IMR-90 (cell line): ENCODE data around the gene DTNA. TPM values are rescaled to one million over a fixed set of nuclear protein-coding genes. Genes with fewer than 3 reads are reported as not detected.

Experiments
- ATAC-seq: fragments of 200-7000 bp; cut with Tn5 transposase; 2 replicates; pipeline ENCODE4 v1.9.1; 2020; ENCODE audit warnings: low read depth, mild to moderate bottlenecking, moderate library complexity
- BruUV-seq: library from RNA; stranded (reverse); fragments of 400-500 nt; replicated peaks from 2 replicates; lab custom pipeline; 2021; lab: Mats Ljungman, UMichigan
- CTCF ChIA-PET: fragments of 300-600 bp; formaldehyde crosslinking; extraction: SDS; loops from one replicate; lab custom pipeline; 2021; ENCODE audit warnings: antibody characterized with exemption; lab: Yijun Ruan, JAX
- POLR2A ChIA-PET: fragments of 300-600 bp; sonication (Branson Sonifier 250); formaldehyde crosslinking; loops from one replicate; lab custom pipeline; 2022; ENCODE audit warnings: antibody characterized with exemption; ENCODE audit not compliant: unreplicated experiment; lab: Charles Lee
- DNase-seq: peaks from one replicate; pipeline ENCODE4 v3.0.0; 2013
- H2AFZ ChIP-seq: replicated peaks from 2 replicates; pipeline ENCODE3; 2013; ENCODE audit warnings: low read length, mild to moderate bottlenecking; ENCODE audit not compliant: poor library complexity
- H2AK5ac ChIP-seq: 2 replicates; pipeline ENCODE4 v1.6.1; 2013; ENCODE audit warnings: low read depth, low read length, inconsistent platforms
- H2AK9ac ChIP-seq: replicated peaks from 2 replicates; pipeline ENCODE3; 2013; ENCODE audit warnings: mild to moderate bottlenecking, low read depth, low read length, moderate library complexity; ENCODE audit not compliant: poor library complexity
- H2BK120ac ChIP-seq: 2 replicates; pipeline ENCODE4 v1.6.1; 2013; ENCODE audit warnings: low read depth, low read length, inconsistent platforms
- H2BK15ac ChIP-seq: 3 replicates; pipeline ENCODE4 v1.6.1; 2013; ENCODE audit warnings: low read depth, low read length, inconsistent platforms
- H2BK20ac ChIP-seq: 2 replicates; pipeline ENCODE4 v1.6.1; 2013; ENCODE audit warnings: low read depth, mild to moderate bottlenecking, inconsistent platforms, low read length, moderate library complexity
- H2BK5ac ChIP-seq: 2 replicates; pipeline ENCODE4 v1.6.1; 2013; ENCODE audit warnings: mild to moderate bottlenecking, low read depth, low read length, inconsistent platforms; ENCODE audit not compliant: poor library complexity, severe bottlenecking
- H3K14ac ChIP-seq: replicated peaks from 2 replicates; pipeline ENCODE4 v1.6.1; 2013; ENCODE audit warnings: low read depth, low read length, inconsistent platforms
- H3K18ac ChIP-seq: 2 replicates; pipeline ENCODE4 v1.6.1; 2013; ENCODE audit warnings: low read depth, low read length, control low read depth
- H3K23ac ChIP-seq: 2 replicates; pipeline ENCODE4 v1.6.1; 2013; ENCODE audit warnings: low read depth, low read length, inconsistent platforms
- H3K27ac ChIP-seq: 2 replicates; pipeline ENCODE4 v1.5.1; 2013; ENCODE audit warnings: mild to moderate bottlenecking, control low read depth, low read length; ENCODE audit not compliant: insufficient read depth
- H3K27me3 ChIP-seq: 2 replicates; pipeline ENCODE4 v1.6.1; 2013; ENCODE audit warnings: low read length; ENCODE audit not compliant: control insufficient read depth, insufficient read depth
- H3K36me3 ChIP-seq: 2 replicates; pipeline ENCODE4 v1.6.1; 2013; ENCODE audit warnings: low read length, mixed read lengths; ENCODE audit not compliant: control insufficient read depth, insufficient read depth
- H3K4ac ChIP-seq: 2 replicates; pipeline ENCODE4 v1.6.1; 2013; ENCODE audit warnings: low read depth, low read length, inconsistent platforms
- H3K4me1 ChIP-seq: 2 replicates; pipeline ENCODE4 v1.6.1; 2013; ENCODE audit warnings: low read length, mixed read lengths; ENCODE audit not compliant: control insufficient read depth, insufficient read depth
- H3K4me2 ChIP-seq: 2 replicates; pipeline ENCODE4 v1.6.1; 2013; ENCODE audit warnings: low read depth, mild to moderate bottlenecking, control low read depth, low read length, moderate library complexity
- H3K4me3 ChIP-seq: 2 replicates; pipeline ENCODE4 v1.5.1; 2013; ENCODE audit warnings: low read depth, mild to moderate bottlenecking, control low read depth, low read length, moderate library complexity; ENCODE audit not compliant: insufficient read depth
- H3K56ac ChIP-seq: 2 replicates; pipeline ENCODE4 v1.6.1; 2013; ENCODE audit warnings: low read length, inconsistent platforms; ENCODE audit not compliant: insufficient read depth; ENCODE audit errors: extremely low read depth
- H3K79me1 ChIP-seq, 2 experiments: 2 replicates each; pipeline ENCODE4 v1.6.1; 2013; ENCODE audit warnings: low read length in 2 of 2, inconsistent platforms in 1 of 2, low read depth in 1 of 2
- H3K9ac ChIP-seq: 2 replicates; pipeline ENCODE4 v1.6.1; 2013; ENCODE audit warnings: low read depth, low read length, control low read depth
- H3K9me1 ChIP-seq: 2 replicates; pipeline ENCODE4 v1.6.1; 2013; ENCODE audit warnings: low read length, inconsistent platforms; ENCODE audit not compliant: insufficient read depth
- H3K9me3 ChIP-seq: 2 replicates; pipeline ENCODE4 v1.6.1; 2013; ENCODE audit warnings: low read length; ENCODE audit not compliant: control insufficient read depth, insufficient read depth
- H4K20me1 ChIP-seq: 2 replicates; pipeline ENCODE4 v1.6.1; 2013; ENCODE audit warnings: low read length, inconsistent platforms; ENCODE audit not compliant: insufficient read depth
- H4K5ac ChIP-seq: 2 replicates; pipeline ENCODE4 v1.6.1; 2013; ENCODE audit warnings: mild to moderate bottlenecking, low read depth, low read length, control low read depth
- H4K8ac ChIP-seq, 2 experiments: 2 replicates each; pipeline ENCODE4 v1.6.1; 2013; ENCODE audit warnings: low read depth in 2 of 2, low read length in 2 of 2, control low read depth in 1 of 2, inconsistent platforms in 1 of 2
- H4K91ac ChIP-seq: 2 replicates; pipeline ENCODE4 v1.6.1; 2013; ENCODE audit warnings: low read depth, low read length, inconsistent platforms; ENCODE audit not compliant: insufficient read depth
- FOS ChIP-seq: fragments of 150-350 bp; IDR thresholded peaks from 2 replicates; pipeline ENCODE4 v1.6.1; 2016; ENCODE audit warnings: low read depth, low read length
- MXI1 ChIP-seq: IDR thresholded peaks from 2 replicates; pipeline ENCODE4 v1.6.1; 2012; ENCODE audit warnings: low read depth, mild to moderate bottlenecking, low read length, moderate library complexity, borderline replicate concordance
- POLR2A ChIP-seq: IDR thresholded peaks from 2 replicates; pipeline ENCODE4 v1.6.1; 2012; ENCODE audit warnings: mild to moderate bottlenecking, low read depth, low read length
- RAD21 ChIP-seq: IDR thresholded peaks from 2 replicates; pipeline ENCODE4 v1.6.1; 2012; ENCODE audit warnings: low read length, improper control_type of control experiment
- RCOR1 ChIP-seq: IDR thresholded peaks from 2 replicates; pipeline ENCODE4 v1.6.1; 2012; ENCODE audit warnings: mild to moderate bottlenecking, low read length, improper control_type of control experiment; ENCODE audit not compliant: insufficient replicate concordance
- WGBS, 2 experiments: methylation state at CpG; one replicate each; pipeline versions ENCODE4 v1.1.5 to v1.1.7; 2013; ENCODE audit warnings: missing lambda C conversion rate in 2 of 2; ENCODE audit not compliant: insufficient read length in 1 of 2; ENCODE audit errors: extremely low coverage in 2 of 2; 5-methylcytosine and 5-hydroxymethylcytosine counted together
- dilution Hi-C: fragments of 300-500 bp; cut with HindIII; formaldehyde crosslinking; loops from one replicate; pipeline ENCODE4 v1.14.3; 2018; ENCODE audit warnings: low sequenced_read_pairs; ENCODE audit not compliant: unreplicated experiment
- in situ Hi-C: fragments of 300-500 bp; cut with MboI; formaldehyde crosslinking; loops from 3 replicates; pipeline ENCODE4 v1.14.3; 2019; ENCODE audit warnings: low sequenced_read_pairs, inconsistent platforms, mixed read lengths
- intact Hi-C: fragments of 100-400 bp; cut with micrococcal nuclease; formaldehyde crosslinking; loops from 2 replicates; pipeline ENCODE4 v1.10.0; 2022
- polyA plus RNA-seq, 3 experiments: library from polyadenylated mRNA; depleted of rRNA; stranded (reverse); fragments of >200 nt; gene quantifications; 2 replicates each; pipeline ENCODE4 v1.2.3, GENCODE V29; 2012; ENCODE audit warnings: low replicate concordance in 1 of 3
- total RNA-seq: library from RNA; depleted of rRNA; stranded (reverse); fragments of >200 nt; gene quantifications from 2 replicates; pipeline ENCODE4 v1.2.3, GENCODE V29; 2012
- TF ChIP-seq, protein P1 (sequence below): fragments of 150-350 bp; IDR thresholded peaks from 2 replicates; pipeline ENCODE4 v1.6.1; 2016; ENCODE audit warnings: low read depth, mild to moderate bottlenecking, low read length, moderate library complexity, borderline replicate concordance
- TF ChIP-seq, protein P2 (sequence below): conservative IDR thresholded peaks from 2 replicates; pipeline ENCODE4 v1.5.1; 2012; ENCODE audit warnings: mild to moderate bottlenecking, low read depth, low read length, improper control_type of control experiment

DTNA gene
- total and polyA plus RNA-seq, 2 of the 4 experiments (the other 2 are of a cell fraction), result 9.5 to 10.8 TPM

DNA sequence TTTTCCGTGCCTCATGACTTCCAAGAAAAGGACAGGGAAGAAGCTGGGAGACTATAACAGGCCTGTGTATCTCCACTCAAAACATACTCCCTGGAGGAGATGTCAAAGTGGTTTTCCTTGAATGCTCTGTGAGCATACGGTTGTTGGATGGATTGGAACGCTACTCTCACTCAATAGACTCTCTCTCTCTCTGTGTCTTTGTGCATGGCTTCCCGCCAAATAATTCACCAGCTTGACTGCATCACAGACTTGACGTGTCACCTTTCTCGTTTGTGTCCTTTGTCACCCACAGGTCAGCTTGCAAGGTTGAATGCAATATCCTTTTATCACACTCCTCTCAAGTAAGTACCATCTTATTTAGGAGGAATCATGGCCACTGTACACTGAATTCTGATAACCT lies 174.3 kb downstream of the DTNA start:
- no peaks in the 10 kb centered on the region for H3K9me1 ChIP-seq
- H3K23ac ChIP-seq, result no peak overlapping the region
- TF ChIP-seq FOS, result no peak
- TF ChIP-seq POLR2A, result no peak
- no peak for TF ChIP-seq RAD21
- no peak for TF ChIP-seq RCOR1
- TF ChIP-seq, protein P1, sequence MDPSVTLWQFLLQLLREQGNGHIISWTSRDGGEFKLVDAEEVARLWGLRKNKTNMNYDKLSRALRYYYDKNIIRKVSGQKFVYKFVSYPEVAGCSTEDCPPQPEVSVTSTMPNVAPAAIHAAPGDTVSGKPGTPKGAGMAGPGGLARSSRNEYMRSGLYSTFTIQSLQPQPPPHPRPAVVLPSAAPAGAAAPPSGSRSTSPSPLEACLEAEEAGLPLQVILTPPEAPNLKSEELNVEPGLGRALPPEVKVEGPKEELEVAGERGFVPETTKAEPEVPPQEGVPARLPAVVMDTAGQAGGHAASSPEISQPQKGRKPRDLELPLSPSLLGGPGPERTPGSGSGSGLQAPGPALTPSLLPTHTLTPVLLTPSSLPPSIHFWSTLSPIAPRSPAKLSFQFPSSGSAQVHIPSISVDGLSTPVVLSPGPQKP, result no peak
- no peak for TF ChIP-seq MXI1
- TF ChIP-seq, protein P2, sequence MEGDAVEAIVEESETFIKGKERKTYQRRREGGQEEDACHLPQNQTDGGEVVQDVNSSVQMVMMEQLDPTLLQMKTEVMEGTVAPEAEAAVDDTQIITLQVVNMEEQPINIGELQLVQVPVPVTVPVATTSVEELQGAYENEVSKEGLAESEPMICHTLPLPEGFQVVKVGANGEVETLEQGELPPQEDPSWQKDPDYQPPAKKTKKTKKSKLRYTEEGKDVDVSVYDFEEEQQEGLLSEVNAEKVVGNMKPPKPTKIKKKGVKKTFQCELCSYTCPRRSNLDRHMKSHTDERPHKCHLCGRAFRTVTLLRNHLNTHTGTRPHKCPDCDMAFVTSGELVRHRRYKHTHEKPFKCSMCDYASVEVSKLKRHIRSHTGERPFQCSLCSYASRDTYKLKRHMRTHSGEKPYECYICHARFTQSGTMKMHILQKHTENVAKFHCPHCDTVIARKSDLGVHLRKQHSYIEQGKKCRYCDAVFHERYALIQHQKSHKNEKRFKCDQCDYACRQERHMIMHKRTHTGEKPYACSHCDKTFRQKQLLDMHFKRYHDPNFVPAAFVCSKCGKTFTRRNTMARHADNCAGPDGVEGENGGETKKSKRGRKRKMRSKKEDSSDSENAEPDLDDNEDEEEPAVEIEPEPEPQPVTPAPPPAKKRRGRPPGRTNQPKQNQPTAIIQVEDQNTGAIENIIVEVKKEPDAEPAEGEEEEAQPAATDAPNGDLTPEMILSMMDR, result no peak
- no peaks in the 10 kb centered on the region for H3K27me3 ChIP-seq
- DNase-seq (no peak), ATAC-seq (no peak)
- H3K4me3 ChIP-seq, result no peak overlapping the region
- H3K27ac ChIP-seq, result no peak overlapping the region
- in situ Hi-C loops, result loop anchor here (10.0 kb wide), 1 partner anchor 110 kb away; no protein-coding TSS in a partner anchor
- intact Hi-C loops, result loop anchor here (5.0 kb wide), 1 partner anchor 343 kb away; no protein-coding TSS in a partner anchor
- H4K5ac ChIP-seq, result no peak overlapping the region
- H3K14ac ChIP-seq, result no peak overlapping the region
- H2AK9ac ChIP-seq, result no peak overlapping the region
- H2BK120ac ChIP-seq, result no peak overlapping the region
- no peaks in the 10 kb centered on the region for H3K9me3 ChIP-seq
- H3K9ac ChIP-seq, result no peak overlapping the region
- WGBS, 2 experiments, result 60% methylated on average over 2 of the region's 6 CpGs; no CpG with 5 or more reads in 1 of the 2 experiments
- H3K18ac ChIP-seq, result no peak overlapping the region
- no peak overlapping the region for H3K4me2 ChIP-seq
- H3K4ac ChIP-seq, result no peak overlapping the region
- CTCF ChIA-PET, result interaction anchor here (1.3 kb wide), 1 partner anchor 124 kb away, joined by 4 read pairs; no protein-coding TSS in a partner anchor
- no peak overlapping the region for H2BK20ac ChIP-seq
- no peaks in the 10 kb centered on the region for H3K36me3 ChIP-seq
- no peak overlapping the region for H2BK5ac ChIP-seq
- BruUV-seq, result no TSS peak
- no peaks in the 10 kb centered on the region for H4K20me1 ChIP-seq
- no peak overlapping the region for H2AFZ ChIP-seq
- no peak overlapping the region for H4K91ac ChIP-seq
- POLR2A ChIA-PET, result interaction anchor here (0.6 kb wide), 1 partner anchor 239 kb away, joined by 3 read pairs; no protein-coding TSS in a partner anchor
- H2BK15ac ChIP-seq, result no peak overlapping the region
- H3K79me1 ChIP-seq, result no peaks in the 10 kb centered on the region
- no peaks in the 10 kb centered on the region for H3K4me1 ChIP-seq
- dilution Hi-C loops, result no loop called here
- H2AK5ac ChIP-seq, result no peak overlapping the region
- no peak overlapping the region for H3K56ac ChIP-seq
- no peak overlapping the region for H4K8ac ChIP-seq
